Lower leg skin (tissue), 3 donors: ENCODE data around the gene DCAF8.

Experiments used
- CTCF ChIP-seq, 3 donors: fragments of 450-650 bp; IDR thresholded peaks; one replicate each; pipeline ENCODE4 v1.5.1; 2016; ENCODE audit warnings: antibody characterized with exemption in 3 of 3, mild to moderate bottlenecking in 3 of 3, moderate library complexity in 2 of 3
- POLR2A ChIP-seq, 2 donors: fragments of 450-650 bp; IDR thresholded peaks; one replicate each; pipeline ENCODE4 v1.6.1; 2016 to 2017; ENCODE audit warnings: antibody characterized with exemption in 2 of 2, mild to moderate bottlenecking in 1 of 2, moderate library complexity in 1 of 2

GRCh38 chr1:160282807-160283206 is 20.5 kb upstream of the DCAF8 start:
- no peak for TF ChIP-seq CTCF (IDR thresholded peaks at IDR 0.05)
- no peak for TF ChIP-seq POLR2A (IDR thresholded peaks at IDR 0.05)
